Measurements from ENCODE around the gene ARHGAP15. TPM values are rescaled to one million over a fixed set of nuclear protein-coding genes. Genes with fewer than 3 reads are reported as not detected.

ARHGAP15 gene
- total and polyA plus RNA-seq, 4 donors, result 3.8 to 17.9 (median 13.2) TPM

GRCh38 chr2:143417428-143417827, 288.2 kb downstream of the ARHGAP15 start:
- H3K4me1 ChIP-seq (ENCODE audit: control insufficient read depth in 4 of 4, insufficient read depth in 4 of 4, low read length in 3 of 4), result no peaks in the 10 kb centered on the region
- WGBS, result 97% methylated on average over 2 of the region's 2 CpGs
- no peaks in the 10 kb centered on the region for H3K27me3 ChIP-seq (ENCODE audit: control insufficient read depth in 4 of 4, insufficient read depth in 4 of 4, low read length in 3 of 4)
- no peaks in the 10 kb centered on the region for H3K9me3 ChIP-seq (ENCODE audit: control insufficient read depth in 4 of 4, low read length in 3 of 4)
- H3K27ac ChIP-seq (ENCODE audit: low read depth in 1 of 2, low read length in 2 of 2), result no peak overlapping the region
- TF ChIP-seq HNF4G (IDR thresholded peaks at IDR 0.05), result no peak
- TF ChIP-seq YY1 (IDR thresholded peaks at IDR 0.05), result no peak
- no peak for TF ChIP-seq FOXA1 (IDR thresholded peaks at IDR 0.05)
- no peak for TF ChIP-seq RAD21 (IDR thresholded peaks at IDR 0.05)
- no peak for TF ChIP-seq FOXA2 (IDR thresholded peaks at IDR 0.05)
- TF ChIP-seq NR2F2 (IDR thresholded peaks at IDR 0.05), result no peak
- TF ChIP-seq TAF1 (conservative IDR thresholded peaks at IDR 0.05), result no peak
- TF ChIP-seq JUND (IDR thresholded peaks at IDR 0.05), result no peak
- no peak for TF ChIP-seq SP1 (IDR thresholded peaks at IDR 0.05)
- TF ChIP-seq GABPA (IDR thresholded peaks at IDR 0.05 in 1 of 2, conservative IDR thresholded peaks at IDR 0.05 in 1 of 2), result no peak
- TF ChIP-seq RXRA (IDR thresholded peaks at IDR 0.05), result no peak
- TF ChIP-seq, protein P1, sequence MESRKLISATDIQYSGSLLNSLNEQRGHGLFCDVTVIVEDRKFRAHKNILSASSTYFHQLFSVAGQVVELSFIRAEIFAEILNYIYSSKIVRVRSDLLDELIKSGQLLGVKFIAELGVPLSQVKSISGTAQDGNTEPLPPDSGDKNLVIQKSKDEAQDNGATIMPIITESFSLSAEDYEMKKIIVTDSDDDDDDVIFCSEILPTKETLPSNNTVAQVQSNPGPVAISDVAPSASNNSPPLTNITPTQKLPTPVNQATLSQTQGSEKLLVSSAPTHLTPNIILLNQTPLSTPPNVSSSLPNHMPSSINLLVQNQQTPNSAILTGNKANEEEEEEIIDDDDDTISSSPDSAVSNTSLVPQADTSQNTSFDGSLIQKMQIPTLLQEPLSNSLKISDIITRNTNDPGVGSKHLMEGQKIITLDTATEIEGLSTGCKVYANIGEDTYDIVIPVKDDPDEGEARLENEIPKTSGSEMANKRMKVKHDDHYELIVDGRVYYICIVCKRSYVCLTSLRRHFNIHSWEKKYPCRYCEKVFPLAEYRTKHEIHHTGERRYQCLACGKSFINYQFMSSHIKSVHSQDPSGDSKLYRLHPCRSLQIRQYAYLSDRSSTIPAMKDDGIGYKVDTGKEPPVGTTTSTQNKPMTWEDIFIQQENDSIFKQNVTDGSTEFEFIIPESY (IDR thresholded peaks at IDR 0.05), result no peak
- TF ChIP-seq, protein P2, sequence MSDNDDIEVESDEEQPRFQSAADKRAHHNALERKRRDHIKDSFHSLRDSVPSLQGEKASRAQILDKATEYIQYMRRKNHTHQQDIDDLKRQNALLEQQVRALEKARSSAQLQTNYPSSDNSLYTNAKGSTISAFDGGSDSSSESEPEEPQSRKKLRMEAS (IDR thresholded peaks at IDR 0.05), result no peak
- no peak for TF ChIP-seq HNF4A (conservative IDR thresholded peaks at IDR 0.05)
- no peak for TF ChIP-seq CTCF (IDR thresholded peaks at IDR 0.05; ENCODE audit: low read depth, low read length, missing input control)
- no peak for TF ChIP-seq REST (IDR thresholded peaks at IDR 0.05)
- TF ChIP-seq EGR1 (IDR thresholded peaks at IDR 0.05; ENCODE audit: low read depth in 2 of 2), result no peak
- TF ChIP-seq, protein P3, sequence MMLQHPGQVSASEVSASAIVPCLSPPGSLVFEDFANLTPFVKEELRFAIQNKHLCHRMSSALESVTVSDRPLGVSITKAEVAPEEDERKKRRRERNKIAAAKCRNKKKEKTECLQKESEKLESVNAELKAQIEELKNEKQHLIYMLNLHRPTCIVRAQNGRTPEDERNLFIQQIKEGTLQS (IDR thresholded peaks at IDR 0.05), result no peak
- DNase-seq (ENCODE audit: low spot score), result no peak
- no peak overlapping the region for H3K9ac ChIP-seq (ENCODE audit: low read depth in 1 of 2, low read length in 2 of 2)
- no peak overlapping the region for H3K4me3 ChIP-seq (ENCODE audit: low read depth in 1 of 3, low read length in 3 of 3)
- H3K36me3 ChIP-seq (ENCODE audit: control insufficient read depth in 4 of 4, insufficient read depth in 3 of 4, low read depth in 1 of 4, low read length in 3 of 4), result no peaks in the 10 kb centered on the region

Data from liver (tissue), 9 donors.